HepG2 (cell line): ENCODE results near the gene DIS3L2. TPM values are rescaled to one million over a fixed set of nuclear protein-coding genes. Genes with fewer than 3 reads are reported as not detected.
"Not testable (repeated sequence)": the region's sequence is repeated elsewhere in the genome, so short reads cannot be mapped to it uniquely, and the experiment has no call there.

ENCODE experiments used
- ATAC-seq: fragments of 200-7000 bp; cut with Tn5 transposase; 3 replicates; pipeline ENCODE4 v1.9.1; 2020; ENCODE audit warnings: mild to moderate bottlenecking, moderate library complexity
- BruUV-seq: library from RNA; stranded (reverse); fragments of 400-500 nt; replicated peaks from 2 replicates; lab custom pipeline; 2021; lab: Mats Ljungman, UMichigan
- CTCF ChIA-PET: fragments of 300-600 bp; formaldehyde crosslinking; extraction: SDS; loops from one replicate; lab custom pipeline; 2021; ENCODE audit warnings: low total read pairs, inconsistent platforms, low intra/inter-chr PET ratio; lab: Yijun Ruan, JAX
- POLR2A ChIA-PET: fragments of 350-600 bp; sonication (Branson Sonifier 250); formaldehyde crosslinking; loops from one replicate; lab custom pipeline; 2020; ENCODE audit warnings: antibody characterized with exemption, inconsistent platforms; lab: Yijun Ruan, JAX
- DNase-seq: peaks from one replicate; pipeline ENCODE4 v3.0.0-alpha.2; 2015; ENCODE audit warnings: low spot score
- FAIRE-seq: peaks from 3 replicates; lab custom pipeline; 2011; peaks lifted over from hg19 to GRCh38; lab: Jason Lieb, UNC
- H2AFZ ChIP-seq: one replicate; pipeline ENCODE4 v1.6.1; 2011; ENCODE audit warnings: low read length, inconsistent platforms
- H3K27ac ChIP-seq: fragments of 300-600 bp; 3 replicates; pipeline ENCODE4 v1.8.0; 2011; ENCODE audit warnings: mixed run types, mild to moderate bottlenecking, mixed read lengths, low read length, inconsistent platforms; ENCODE audit not compliant: insufficient read depth; ENCODE audit errors: extremely low read length
- H3K27me3 ChIP-seq, 2 experiments: fragments of 200-600 bp in 1 of 2; 2 replicates in 1 of 2; 3 replicates in 1 of 2; pipeline versions ENCODE4 v1.6.0 to v1.8.0; 2011; ENCODE audit warnings: low read length in 2 of 2, mild to moderate bottlenecking in 2 of 2, moderate library complexity in 2 of 2, inconsistent platforms in 1 of 2; ENCODE audit not compliant: insufficient read depth in 2 of 2, control insufficient read depth in 1 of 2
- H3K36me3 ChIP-seq, 2 experiments: fragments of 200-600 bp in 1 of 2; replicated peaks in 1 of 2; 2 replicates in 1 of 2; 3 replicates in 1 of 2; pipeline versions ENCODE4 v1.5.1 to v1.8.0; 2011; ENCODE audit warnings: low read length in 2 of 2, inconsistent platforms in 1 of 2; ENCODE audit not compliant: insufficient read depth in 2 of 2, control insufficient read depth in 1 of 2
- H3K4me1 ChIP-seq: 2 replicates; pipeline ENCODE4 v1.5.1; 2012; ENCODE audit warnings: low read length, inconsistent platforms; ENCODE audit not compliant: insufficient read depth
- H3K4me2 ChIP-seq: 2 replicates; pipeline ENCODE4 v1.6.0; 2011; ENCODE audit warnings: low read depth, low read length, inconsistent platforms
- H3K4me3 ChIP-seq, 3 experiments: fragments of 200-600 bp in 1 of 3; sonication (generic), shearing (Covaris generic) in 1 of 3; replicated peaks in 1 of 3; 2 replicates each; pipeline ENCODE4 v1.5.1; 2011 to 2016; ENCODE audit warnings: low read length in 3 of 3, inconsistent platforms in 2 of 3, low read depth in 2 of 3, mild to moderate bottlenecking in 2 of 3, control low read depth in 1 of 3, mixed read lengths in 1 of 3; ENCODE audit not compliant: insufficient read depth in 1 of 3
- H3K79me2 ChIP-seq: one replicate; pipeline ENCODE4 v1.6.1; 2011; ENCODE audit warnings: low read length, inconsistent platforms; ENCODE audit not compliant: insufficient read depth
- H3K9ac ChIP-seq: 2 replicates; pipeline ENCODE4 v1.6.0; 2011; ENCODE audit warnings: mild to moderate bottlenecking, low read depth, low read length, inconsistent platforms; ENCODE audit not compliant: insufficient read depth
- H3K9me3 ChIP-seq: 2 replicates; pipeline ENCODE4 v1.5.1; 2012; ENCODE audit warnings: mild to moderate bottlenecking, low read length
- H4K20me1 ChIP-seq: 2 replicates; pipeline ENCODE4 v1.6.0; 2011; ENCODE audit warnings: inconsistent platforms, mild to moderate bottlenecking, low read length, moderate library complexity; ENCODE audit not compliant: insufficient read depth
- ARHGAP35 ChIP-seq: sonication (generic); formaldehyde crosslinking; IDR thresholded peaks from 2 replicates; pipeline ENCODE4 v1.9.0; 2022; ENCODE audit warnings: mild to moderate bottlenecking, inconsistent platforms, moderate library complexity, missing genetic modification reagents, borderline replicate concordance
- BORCS8-MEF2B ChIP-seq: sonication (generic); formaldehyde crosslinking; IDR thresholded peaks from 2 replicates; pipeline ENCODE4 v1.8.0; 2022; ENCODE audit warnings: mild to moderate bottlenecking, missing genetic modification reagents
- FOXA1 ChIP-seq, 2 experiments: fragments of 450-650 bp in 1 of 2; sonication (generic) in 1 of 2; formaldehyde crosslinking in 1 of 2; IDR thresholded peaks; 2 replicates each; pipeline versions ENCODE4 v1.4.0 to v1.6.1; 2016 to 2020; ENCODE audit warnings: missing genetic modification reagents in 1 of 2
- FOXP1 ChIP-seq, 2 experiments: fragments of 450-650 bp in 1 of 2; IDR thresholded peaks; 2 replicates each; pipeline ENCODE4 v1.6.1; 2017 to 2018; ENCODE audit warnings: antibody characterized with exemption in 1 of 2
- LRRFIP1 ChIP-seq: sonication (generic); formaldehyde crosslinking; conservative IDR thresholded peaks from 2 replicates; pipeline ENCODE4 v1.4.0; 2020; ENCODE audit warnings: missing genetic modification reagents
- MAFG ChIP-seq: sonication (generic); formaldehyde crosslinking; IDR thresholded peaks from 2 replicates; pipeline ENCODE4 v1.5.1; 2020; ENCODE audit warnings: mild to moderate bottlenecking, missing genetic modification reagents
- NFYC ChIP-seq: IDR thresholded peaks from 2 replicates; pipeline ENCODE4 v1.6.1; 2016; ENCODE audit warnings: missing genetic modification reagents, missing compliant biosample characterization
- NR2C2 ChIP-seq: sonication (generic); formaldehyde crosslinking; IDR thresholded peaks from 2 replicates; pipeline ENCODE4 v1.4.0; 2020; ENCODE audit warnings: missing genetic modification reagents, mild to moderate bottlenecking, moderate library complexity, borderline replicate concordance
- ZFX ChIP-seq: sonication (generic); formaldehyde crosslinking; IDR thresholded peaks from 2 replicates; pipeline ENCODE4 v1.4.0; 2020; ENCODE audit warnings: mild to moderate bottlenecking, low read depth, missing genetic modification reagents, moderate library complexity
- ZNF121 ChIP-seq: sonication (generic); formaldehyde crosslinking; IDR thresholded peaks from 2 replicates; pipeline ENCODE4 v1.5.0; 2020; ENCODE audit warnings: mild to moderate bottlenecking, missing genetic modification reagents
- ZNF225 ChIP-seq: sonication (generic); formaldehyde crosslinking; IDR thresholded peaks from 2 replicates; pipeline ENCODE4 v1.4.0; 2020; ENCODE audit warnings: mild to moderate bottlenecking, missing genetic modification reagents
- ZNF644 ChIP-seq: IDR thresholded peaks from 2 replicates; pipeline ENCODE4 v1.6.1; 2016; ENCODE audit warnings: low read depth
- ZNF780A ChIP-seq: sonication (generic); formaldehyde crosslinking; IDR thresholded peaks from 2 replicates; pipeline ENCODE4 v1.8.0; 2022; ENCODE audit warnings: mild to moderate bottlenecking, missing genetic modification reagents, moderate library complexity
- WGBS: methylation state at CpG from one replicate; pipeline ENCODE4 v1.1.6; 2017; ENCODE audit warnings: low lambda C conversion rate; 5-methylcytosine and 5-hydroxymethylcytosine counted together
- in situ Hi-C: cut with HindIII; loops from 2 replicates; pipeline ENCODE4 v1.10.0; 2017; ENCODE audit warnings: low pct_unique_long_range_greater_than_20kb; ENCODE audit not compliant: extremely low pct_ligation_motif_present
- intact Hi-C: fragments of 100-400 bp; cut with micrococcal nuclease; formaldehyde crosslinking; loops from one replicate; pipeline ENCODE4 v1.10.0; 2022; ENCODE audit not compliant: unreplicated experiment
- polyA plus RNA-seq, 8 experiments: library from polyadenylated mRNA; depleted of rRNA in 3 of 8; stranded (reverse) in 7 of 8; unstranded in 1 of 8; fragments of >200 nt; fragmentation: Illumina TruSeq in 4 of 8; extraction: Trizol in 4 of 8; gene quantifications; 2 replicates each; pipeline versions ENCODE4 v1.2.1 to v1.2.3, GENCODE V29; 2011 to 2016; ENCODE audit warnings: low read depth in 4 of 8, missing spikeins in 1 of 8, mixed read lengths in 1 of 8; ENCODE audit not compliant: insufficient read depth in 1 of 8
- total RNA-seq, 5 experiments: library from RNA; depleted of rRNA; stranded (reverse); fragments of >200 nt; fragmentation: Illumina TruSeq; extraction: Trizol; gene quantifications; 2 replicates each; pipeline ENCODE4 v1.2.3, GENCODE V29; 2016; ENCODE audit warnings: low read depth in 1 of 5
- TF ChIP-seq, protein P1 (sequence below): sonication (generic); formaldehyde crosslinking; IDR thresholded peaks from 2 replicates; pipeline ENCODE4 v1.5.0; 2020; ENCODE audit warnings: mild to moderate bottlenecking, missing genetic modification reagents, moderate library complexity

Gene DIS3L2
- total and polyA plus RNA-seq, 2 of the 13 experiments (the other 11 are each of a cell fraction or from before 2014, with no cell fraction given), result 7.0 to 23.9 TPM

DNA sequence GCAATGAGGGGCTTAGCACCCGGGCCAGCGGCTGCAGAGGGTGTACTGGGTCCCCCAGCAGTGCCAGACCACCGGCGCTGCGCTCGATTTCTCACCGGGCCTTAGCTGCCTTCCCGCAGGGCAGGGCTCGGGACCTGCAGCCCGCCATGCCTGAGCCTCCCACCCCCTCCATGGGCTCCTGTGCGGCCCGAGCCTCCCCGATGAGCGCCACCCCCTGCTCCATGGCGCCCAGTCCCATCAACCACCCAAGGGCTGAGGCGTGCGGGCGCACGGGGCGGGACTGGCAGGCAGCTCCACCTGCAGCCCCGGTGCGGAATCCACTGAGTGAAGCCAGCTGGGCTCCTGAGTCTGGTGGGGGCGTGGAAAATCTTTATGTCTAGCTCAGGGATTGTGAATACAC lies 404.9 kb downstream of the DIS3L2 start:
- H3K9me3 ChIP-seq, H3K36me3 ChIP-seq, H3K27ac ChIP-seq, intact Hi-C loops, FAIRE-seq, H3K4me3 ChIP-seq, H3K9ac ChIP-seq, H3K4me2 ChIP-seq, H3K79me2 ChIP-seq, H4K20me1 ChIP-seq, ATAC-seq, in situ Hi-C loops, BruUV-seq, DNase-seq, POLR2A ChIA-PET, H2AFZ ChIP-seq: not testable (repeated sequence)
- WGBS, result 43% methylated on average over 7 of the region's 23 CpGs
- TF ChIP-seq, protein P1, sequence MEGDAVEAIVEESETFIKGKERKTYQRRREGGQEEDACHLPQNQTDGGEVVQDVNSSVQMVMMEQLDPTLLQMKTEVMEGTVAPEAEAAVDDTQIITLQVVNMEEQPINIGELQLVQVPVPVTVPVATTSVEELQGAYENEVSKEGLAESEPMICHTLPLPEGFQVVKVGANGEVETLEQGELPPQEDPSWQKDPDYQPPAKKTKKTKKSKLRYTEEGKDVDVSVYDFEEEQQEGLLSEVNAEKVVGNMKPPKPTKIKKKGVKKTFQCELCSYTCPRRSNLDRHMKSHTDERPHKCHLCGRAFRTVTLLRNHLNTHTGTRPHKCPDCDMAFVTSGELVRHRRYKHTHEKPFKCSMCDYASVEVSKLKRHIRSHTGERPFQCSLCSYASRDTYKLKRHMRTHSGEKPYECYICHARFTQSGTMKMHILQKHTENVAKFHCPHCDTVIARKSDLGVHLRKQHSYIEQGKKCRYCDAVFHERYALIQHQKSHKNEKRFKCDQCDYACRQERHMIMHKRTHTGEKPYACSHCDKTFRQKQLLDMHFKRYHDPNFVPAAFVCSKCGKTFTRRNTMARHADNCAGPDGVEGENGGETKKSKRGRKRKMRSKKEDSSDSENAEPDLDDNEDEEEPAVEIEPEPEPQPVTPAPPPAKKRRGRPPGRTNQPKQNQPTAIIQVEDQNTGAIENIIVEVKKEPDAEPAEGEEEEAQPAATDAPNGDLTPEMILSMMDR (CRISPR knock-in tag), result peak; percentile 9; the same call in 1 of the 2 replicates
- CTCF ChIA-PET, result interaction anchor here (0.9 kb wide), 1 partner anchor 460 kb away, joined by 4 read pairs; no protein-coding TSS in a partner anchor
- peaks cover 48% of the 10 kb centered on the region for H3K4me1 ChIP-seq
- peaks cover 0 to 15% of the 10 kb centered on the region in 2 experiments; a peak in 3 of 5 replicates for H3K27me3 ChIP-seq

GRCh38 chr2:232367016-232367415 lies 405.5 kb downstream of the DIS3L2 start:
- no peak for FAIRE-seq
- Histone ChIP-seq H4K20me1 (no peaks in the 10 kb centered on the region), H3K27me3 (peaks cover 0 to 19% of the 10 kb centered on the region in 2 experiments; a peak in 3 of 5 replicates), H3K4me3 (peak overlapping the region in 1 of 3 experiments; percentile 22; a peak in 1 of 6 replicates), H3K79me2 (no peaks in the 10 kb centered on the region), H3K9ac (no peak overlapping the region), H3K4me1 (peaks cover 48% of the 10 kb centered on the region), H2AFZ (no peak overlapping the region), H3K36me3 (no peaks in the 10 kb centered on the region), H3K9me3 (no peaks in the 10 kb centered on the region), H3K27ac (no peak overlapping the region), H3K4me2 (peak overlapping the region; percentile 34; the same call in 1 of the 2 replicates)
- CTCF ChIA-PET, result no interaction called here
- POLR2A ChIA-PET, result no interaction called here
- intact Hi-C loops, result no loop called here
- WGBS, result 27% methylated on average over 6 of the region's 7 CpGs
- in situ Hi-C loops, result no loop called here
- no peak for DNase-seq
- BruUV-seq, result no TSS peak
- peak; percentile 3 for ATAC-seq
- peak; percentile 8; the same call in 1 of the 2 replicates for TF ChIP-seq NFYC (CRISPR knock-in tag)
- no peak for TF ChIP-seq FOXP1 (IDR thresholded peaks at IDR 0.05)
- TF ChIP-seq FOXP1 (CRISPR knock-in tag; IDR thresholded peaks at IDR 0.05), result 0 out of 2 replicates have a peak, but pooled peaks have one; percentile 9
- TF ChIP-seq ZFX (CRISPR knock-in tag), result 0 out of 2 replicates have a peak, but pooled peaks have one; percentile 18
- no peak for TF ChIP-seq ZNF780A (CRISPR knock-in tag)
- TF ChIP-seq ZNF644 (CRISPR knock-in tag), result no peak
- TF ChIP-seq LRRFIP1 (CRISPR knock-in tag), result no peak
- TF ChIP-seq FOXA1 (IDR thresholded peaks at IDR 0.05), result no peak
- TF ChIP-seq FOXA1 (CRISPR knock-in tag; IDR thresholded peaks at IDR 0.05), result 0 out of 2 replicates have a peak, but pooled peaks have one; percentile 40
- no peak for TF ChIP-seq MAFG (CRISPR knock-in tag)
- TF ChIP-seq BORCS8-MEF2B (CRISPR knock-in tag), result no peak
- TF ChIP-seq ARHGAP35 (CRISPR knock-in tag), result no peak
- no peak for TF ChIP-seq ZNF225 (CRISPR knock-in tag)
- no peak for TF ChIP-seq NR2C2 (CRISPR knock-in tag)
- TF ChIP-seq ZNF121 (CRISPR knock-in tag), result no peak
